Measurements from ENCODE around the gene ANKRD60.

The ANKRD60 gene

GRCh38 chr20:58244517-58245030 lies 16.1 kb upstream of the ANKRD60 start:
- DNase-seq (ENCODE audit: low read depth in 2 of 2) = no peak

GRCh38 chr20:58243653-58244410 lies 15.4 kb upstream of the ANKRD60 start:
- DNase-seq (ENCODE audit: low read depth in 2 of 2) = no peak

- no peak for DNase-seq (ENCODE audit: low read depth in 2 of 2)
Measured at GRCh38 chr20:58242824-58243223, 14.4 kb upstream of the ANKRD60 start.

- DNase-seq (ENCODE audit: low read depth in 2 of 2) = no peak
Measured at GRCh38 chr20:58241766-58242465, 13.5 kb upstream of the ANKRD60 start.

- no peak for DNase-seq (ENCODE audit: low read depth in 2 of 2)
Measured at GRCh38 chr20:58240471-58240870, 12.0 kb upstream of the ANKRD60 start.

GRCh38 chr20:58239216-58239615 lies 10.8 kb upstream of the ANKRD60 start:
- no peak for DNase-seq (ENCODE audit: low read depth in 2 of 2)

GRCh38 chr20:58238490-58238889 lies 10.0 kb upstream of the ANKRD60 start:
- no peak for DNase-seq (ENCODE audit: low read depth in 2 of 2)

- no peak for DNase-seq (ENCODE audit: low read depth in 2 of 2)
Measured at GRCh38 chr20:58237318-58238132, 9.1 kb upstream of the ANKRD60 start.

- peak; percentile 81 to 88 for DNase-seq (ENCODE audit: low read depth in 2 of 2)
Measured at GRCh38 chr20:58236612-58237317, 8.3 kb upstream of the ANKRD60 start.

GRCh38 chr20:58235010-58235409 lies 6.6 kb upstream of the ANKRD60 start:
- no peak for DNase-seq (ENCODE audit: low read depth in 2 of 2)

GRCh38 chr20:58233881-58234528 lies 5.6 kb upstream of the ANKRD60 start:
- peak in 1 of 2 experiments; percentile 26 for DNase-seq (ENCODE audit: low read depth in 2 of 2)

- no peak for DNase-seq (ENCODE audit: low read depth in 2 of 2)
Measured at GRCh38 chr20:58233393-58233792, 4.9 kb upstream of the ANKRD60 start.

GRCh38 chr20:58231683-58232082 lies 3.2 kb upstream of the ANKRD60 start:
- no peak for DNase-seq (ENCODE audit: low read depth in 2 of 2)

GRCh38 chr20:58229198-58229798 lies 845 bp upstream of the ANKRD60 start:
- DNase-seq (ENCODE audit: low read depth in 2 of 2) = no peak

- no peak for DNase-seq (ENCODE audit: low read depth in 2 of 2)
Measured at GRCh38 chr20:58228103-58228483, 360 bp downstream of the ANKRD60 start.

GRCh38 chr20:58227391-58228102 lies 906 bp downstream of the ANKRD60 start:
- DNase-seq (ENCODE audit: low read depth in 2 of 2) = no peak

- no peak for DNase-seq (ENCODE audit: low read depth in 2 of 2)
Measured at GRCh38 chr20:58225452-58226200, 2.8 kb downstream of the ANKRD60 start.

GRCh38 chr20:58224974-58225373 lies 3.5 kb downstream of the ANKRD60 start:
- DNase-seq (ENCODE audit: low read depth in 2 of 2) = no peak

- peak in 1 of 2 experiments; percentile 15 for DNase-seq (ENCODE audit: low read depth in 2 of 2)
Measured at GRCh38 chr20:58224097-58224496, 4.4 kb downstream of the ANKRD60 start.

Measured in stimulated activated CD4-positive, alpha-beta T cell treated with anti-CD3 and anti-CD28 coated beads, Interleukin-12 subunit alpha, Interleukin-12 subunit beta, amount 100 ng/mL, for 24 hours (primary cell).